Neural cell (in vitro differentiated cells): Measurements from ENCODE around the gene FCGR3B. TPM values are rescaled to one million over a fixed set of nuclear protein-coding genes. Genes with fewer than 3 reads are reported as not detected.
"Not testable (repeated sequence)": the region's sequence is repeated elsewhere in the genome, so short reads cannot be mapped to it uniquely, and the experiment has no call there.

Source experiments
- H2AFZ ChIP-seq: fragments of 200-600, 300-800 bp; sonication (generic), shearing (Covaris generic); 2 replicates; pipeline ENCODE4 v1.6.0; 2014; ENCODE audit warnings: low read depth, mild to moderate bottlenecking, antibody characterized with exemption, low read length, moderate library complexity
- H3F3A ChIP-seq: fragments of 200-600 bp; shearing (Covaris generic); 2 replicates; pipeline ENCODE4 v1.6.1; 2016; ENCODE audit warnings: mild to moderate bottlenecking, moderate library complexity, mixed read lengths, antibody characterized with exemption, low read length; ENCODE audit not compliant: insufficient read depth, poor library complexity, severe bottlenecking
- H3K27ac ChIP-seq: fragments of 200-600, 300-800 bp; sonication (generic), shearing (Covaris generic); 2 replicates; pipeline ENCODE4 v1.5.1; 2014; ENCODE audit warnings: mild to moderate bottlenecking, low read length, moderate library complexity
- H3K27me3 ChIP-seq: fragments of 300-800, 200-600 bp; sonication (generic), shearing (Covaris generic); 2 replicates; pipeline ENCODE4 v1.6.0; 2014; ENCODE audit warnings: mild to moderate bottlenecking, low read depth, low read length, moderate library complexity; ENCODE audit not compliant: insufficient read depth
- H3K36me3 ChIP-seq: fragments of 300-800, 200-600 bp; sonication (generic), shearing (Covaris generic); 2 replicates; pipeline ENCODE4 v1.5.1; 2014; ENCODE audit warnings: mild to moderate bottlenecking, antibody characterized with exemption, low read length, moderate library complexity; ENCODE audit not compliant: insufficient read depth
- H3K4me2 ChIP-seq: fragments of 300-800, 200-600 bp; sonication (generic), shearing (Covaris generic); 2 replicates; pipeline ENCODE4 v1.6.0; 2014; ENCODE audit warnings: mild to moderate bottlenecking, low read length
- H3K4me3 ChIP-seq: fragments of 300-800, 200-600 bp; sonication (generic), shearing (Covaris generic); 2 replicates; pipeline ENCODE4 v1.5.1; 2014; ENCODE audit warnings: mild to moderate bottlenecking, low read length, moderate library complexity
- H3K79me2 ChIP-seq: fragments of 200-600 bp; shearing (Covaris generic); replicated peaks from 2 replicates; pipeline ENCODE4 v1.6.0; 2014; ENCODE audit warnings: mild to moderate bottlenecking, low read length, moderate library complexity; ENCODE audit not compliant: insufficient read depth
- H3K9ac ChIP-seq: fragments of 300-800, 200-600 bp; sonication (generic), shearing (Covaris generic); 2 replicates; pipeline ENCODE4 v1.6.1; 2016; ENCODE audit warnings: mild to moderate bottlenecking, low read length, mixed read lengths
- H3K9me2 ChIP-seq: fragments of 200-600 bp; shearing (Covaris generic); 2 replicates; pipeline ENCODE4 v1.6.1; 2016; ENCODE audit warnings: mild to moderate bottlenecking, low read length, mixed read lengths; ENCODE audit not compliant: insufficient read depth
- H3K9me3 ChIP-seq: fragments of 200-600, 300-800 bp; sonication (generic), shearing (Covaris generic); 2 replicates; pipeline ENCODE4 v1.6.1; 2016; ENCODE audit warnings: mild to moderate bottlenecking, mixed run types, low read length, moderate library complexity, mixed read lengths
- H4K20me1 ChIP-seq: fragments of 200-600 bp; shearing (Covaris generic); 2 replicates; pipeline ENCODE4 v1.6.1; 2016; ENCODE audit warnings: mild to moderate bottlenecking, mixed run types; ENCODE audit not compliant: insufficient read depth
- CTCF ChIP-seq: fragments of 450-650 bp; IDR thresholded peaks from 2 replicates; pipeline ENCODE4 v1.5.1; 2014; ENCODE audit warnings: antibody characterized with exemption, mild to moderate bottlenecking, moderate library complexity; ENCODE audit not compliant: poor library complexity, severe bottlenecking
- SMC3 ChIP-seq: fragments of 450-650 bp; conservative IDR thresholded peaks from 2 replicates; pipeline ENCODE4 v1.6.1; 2014; ENCODE audit warnings: antibody characterized with exemption, mild to moderate bottlenecking, moderate library complexity; ENCODE audit not compliant: poor library complexity
- polyA plus RNA-seq: library from polyadenylated mRNA; depleted of rRNA; stranded (reverse); fragments of >200 nt; gene quantifications from 2 replicates; pipeline ENCODE4 v1.2.3, GENCODE V29; 2014

Gene FCGR3B
- polyA plus RNA-seq, 1 donor from 2014 or later = not detected

- not testable (repeated sequence) for H2AFZ ChIP-seq, H3K9me2 ChIP-seq, H3K27ac ChIP-seq, H3K36me3 ChIP-seq, H3K79me2 ChIP-seq, H4K20me1 ChIP-seq, H3K9me3 ChIP-seq, H3K9ac ChIP-seq, H3F3A ChIP-seq, H3K4me2 ChIP-seq, H3K27me3 ChIP-seq, H3K4me3 ChIP-seq
Measured at GRCh38 chr1:161653971-161654370, 23.0 kb upstream of the FCGR3B start.

- not testable (repeated sequence) for H3K27ac ChIP-seq, H3K36me3 ChIP-seq, H3K4me3 ChIP-seq, H3K9ac ChIP-seq, H4K20me1 ChIP-seq, H3K9me3 ChIP-seq, H3K27me3 ChIP-seq, H3K4me2 ChIP-seq, H3F3A ChIP-seq, H3K9me2 ChIP-seq, H3K79me2 ChIP-seq, H2AFZ ChIP-seq
Measured at GRCh38 chr1:161653541-161653940, 22.6 kb upstream of the FCGR3B start.

GRCh38 chr1:161647507-161648360 lies 16.8 kb upstream of the FCGR3B start:
- H4K20me1 ChIP-seq, H3F3A ChIP-seq, H3K79me2 ChIP-seq, H3K27me3 ChIP-seq, H3K4me3 ChIP-seq, H3K9me3 ChIP-seq, H3K36me3 ChIP-seq, H2AFZ ChIP-seq, H3K9ac ChIP-seq, H3K4me2 ChIP-seq, H3K9me2 ChIP-seq, H3K27ac ChIP-seq: not testable (repeated sequence)
- peak; percentile 31 for TF ChIP-seq CTCF
- peak; percentile 17 for TF ChIP-seq SMC3

GRCh38 chr1:161644855-161645254 lies 13.9 kb upstream of the FCGR3B start:
- H3K79me2 ChIP-seq, H2AFZ ChIP-seq, H4K20me1 ChIP-seq, H3K4me2 ChIP-seq, H3K4me3 ChIP-seq, H3K27ac ChIP-seq, H3K9ac ChIP-seq, H3F3A ChIP-seq, H3K27me3 ChIP-seq, H3K9me3 ChIP-seq, H3K9me2 ChIP-seq, H3K36me3 ChIP-seq: not testable (repeated sequence)

GRCh38 chr1:161643481-161644208 lies 12.7 kb upstream of the FCGR3B start:
- H3K9me2 ChIP-seq, H3K27me3 ChIP-seq, H3F3A ChIP-seq, H3K79me2 ChIP-seq, H3K4me2 ChIP-seq, H3K9me3 ChIP-seq, H2AFZ ChIP-seq, H4K20me1 ChIP-seq, H3K4me3 ChIP-seq, H3K36me3 ChIP-seq, H3K27ac ChIP-seq, H3K9ac ChIP-seq: not testable (repeated sequence)

GRCh38 chr1:161642697-161643096 lies 11.7 kb upstream of the FCGR3B start:
- H3F3A ChIP-seq, H3K4me2 ChIP-seq, H3K79me2 ChIP-seq, H3K27me3 ChIP-seq, H2AFZ ChIP-seq, H3K9me3 ChIP-seq, H3K9me2 ChIP-seq, H4K20me1 ChIP-seq, H3K36me3 ChIP-seq, H3K9ac ChIP-seq, H3K4me3 ChIP-seq, H3K27ac ChIP-seq: not testable (repeated sequence)

GRCh38 chr1:161639203-161639602 lies 8.2 kb upstream of the FCGR3B start:
- not testable (repeated sequence) for H3K27me3 ChIP-seq, H3K79me2 ChIP-seq, H3K27ac ChIP-seq, H3K36me3 ChIP-seq, H3F3A ChIP-seq, H3K4me3 ChIP-seq, H3K4me2 ChIP-seq, H2AFZ ChIP-seq, H3K9ac ChIP-seq, H3K9me2 ChIP-seq, H3K9me3 ChIP-seq, H4K20me1 ChIP-seq
